ENCODE results near the gene PARD3B. TPM values are rescaled to one million over a fixed set of nuclear protein-coding genes. Genes with fewer than 3 reads are reported as not detected.

PARD3B gene
- total and polyA plus RNA-seq, 2 of the 13 experiments (the other 11 are each of a cell fraction or from before 2014, with no cell fraction given): 0.71 to 2.3 TPM

DNA sequence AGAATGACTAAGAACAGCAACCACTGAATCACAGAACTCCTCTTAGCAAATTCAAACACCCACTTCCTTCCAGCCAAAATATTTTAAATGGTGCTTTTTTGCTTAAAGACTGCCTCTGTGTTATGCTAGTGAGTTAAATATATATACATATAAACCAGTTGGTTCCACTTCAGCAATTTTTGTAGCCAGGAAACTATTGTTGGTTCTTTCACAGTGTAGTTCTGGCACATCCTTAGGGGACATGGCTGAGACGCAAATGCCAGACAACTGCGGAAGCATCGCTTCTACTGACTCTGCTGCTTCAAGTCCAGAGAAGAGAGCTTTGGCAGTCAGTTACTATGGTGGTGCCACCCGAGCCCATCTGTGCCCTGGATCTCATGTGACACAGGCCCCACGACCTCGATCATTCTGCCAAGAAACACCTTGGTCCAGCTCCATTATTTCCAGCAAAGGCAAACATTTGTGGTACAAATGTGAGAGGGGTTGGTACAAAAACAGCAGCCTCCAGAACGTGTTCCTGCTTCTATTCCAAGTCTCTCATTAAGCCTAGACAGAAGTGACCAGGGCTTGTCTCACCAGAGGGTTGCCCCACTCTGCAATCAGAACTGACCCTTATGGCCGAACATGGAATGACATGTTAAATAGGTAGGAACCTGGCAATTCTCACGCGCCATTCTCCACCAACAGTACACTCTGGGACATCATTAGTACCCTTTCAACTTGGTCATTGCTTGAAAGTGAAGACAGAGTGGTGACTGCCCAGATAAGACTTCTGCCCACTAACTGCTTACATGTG, 1019.3 kb downstream of the PARD3B start:
- no peak overlapping the region for H3K4me3 ChIP-seq (replicated peaks in 1 of 3; ENCODE audit: insufficient read depth in 1 of 3, low read depth in 2 of 3, low read length in 3 of 3)
- H3K36me3 ChIP-seq (replicated peaks in 1 of 2; ENCODE audit: control insufficient read depth in 1 of 2, insufficient read depth in 2 of 2, low read length in 2 of 2): no peaks in the 10 kb centered on the region
- intact Hi-C loops (cut with micrococcal nuclease; ENCODE audit: unreplicated experiment) (no loop called here), in situ Hi-C loops (cut with HindIII; ENCODE audit: extremely low pct_ligation_motif_present, low pct_unique_long_range_greater_than_20kb) (no loop called here)
- no peak for FAIRE-seq
- no peaks in the 10 kb centered on the region for H4K20me1 ChIP-seq (ENCODE audit: insufficient read depth, low read length)
- no peaks in the 10 kb centered on the region for H3K79me2 ChIP-seq (ENCODE audit: insufficient read depth, low read length)
- no peaks in the 10 kb centered on the region for H3K27me3 ChIP-seq (ENCODE audit: control insufficient read depth in 1 of 2, insufficient read depth in 2 of 2, low read length in 2 of 2)
- no peaks in the 10 kb centered on the region for H3K9me3 ChIP-seq (ENCODE audit: low read length)
- ATAC-seq: peak; percentile 83
- H3K4me2 ChIP-seq (ENCODE audit: low read depth, low read length): no peak overlapping the region
- 63% methylated on average over 10 of the region's 10 CpGs for WGBS (ENCODE audit: low lambda C conversion rate)
- H3K9ac ChIP-seq (ENCODE audit: insufficient read depth, low read depth, low read length): no peak overlapping the region
- H3K27ac ChIP-seq (ENCODE audit: extremely low read length, insufficient read depth, low read length): no peak overlapping the region
- CTCF ChIA-PET (ENCODE audit: low intra/inter-chr PET ratio, low total read pairs): no interaction called here
- no peak overlapping the region for H2AFZ ChIP-seq (ENCODE audit: low read length)
- H3K4me1 ChIP-seq (ENCODE audit: insufficient read depth, low read length): no peaks in the 10 kb centered on the region
- POLR2A ChIA-PET: no interaction called here
- no TSS peak for BruUV-seq (replicated peaks)
- no peak for DNase-seq (ENCODE audit: low spot score)
- TF ChIP-seq, protein P1, sequence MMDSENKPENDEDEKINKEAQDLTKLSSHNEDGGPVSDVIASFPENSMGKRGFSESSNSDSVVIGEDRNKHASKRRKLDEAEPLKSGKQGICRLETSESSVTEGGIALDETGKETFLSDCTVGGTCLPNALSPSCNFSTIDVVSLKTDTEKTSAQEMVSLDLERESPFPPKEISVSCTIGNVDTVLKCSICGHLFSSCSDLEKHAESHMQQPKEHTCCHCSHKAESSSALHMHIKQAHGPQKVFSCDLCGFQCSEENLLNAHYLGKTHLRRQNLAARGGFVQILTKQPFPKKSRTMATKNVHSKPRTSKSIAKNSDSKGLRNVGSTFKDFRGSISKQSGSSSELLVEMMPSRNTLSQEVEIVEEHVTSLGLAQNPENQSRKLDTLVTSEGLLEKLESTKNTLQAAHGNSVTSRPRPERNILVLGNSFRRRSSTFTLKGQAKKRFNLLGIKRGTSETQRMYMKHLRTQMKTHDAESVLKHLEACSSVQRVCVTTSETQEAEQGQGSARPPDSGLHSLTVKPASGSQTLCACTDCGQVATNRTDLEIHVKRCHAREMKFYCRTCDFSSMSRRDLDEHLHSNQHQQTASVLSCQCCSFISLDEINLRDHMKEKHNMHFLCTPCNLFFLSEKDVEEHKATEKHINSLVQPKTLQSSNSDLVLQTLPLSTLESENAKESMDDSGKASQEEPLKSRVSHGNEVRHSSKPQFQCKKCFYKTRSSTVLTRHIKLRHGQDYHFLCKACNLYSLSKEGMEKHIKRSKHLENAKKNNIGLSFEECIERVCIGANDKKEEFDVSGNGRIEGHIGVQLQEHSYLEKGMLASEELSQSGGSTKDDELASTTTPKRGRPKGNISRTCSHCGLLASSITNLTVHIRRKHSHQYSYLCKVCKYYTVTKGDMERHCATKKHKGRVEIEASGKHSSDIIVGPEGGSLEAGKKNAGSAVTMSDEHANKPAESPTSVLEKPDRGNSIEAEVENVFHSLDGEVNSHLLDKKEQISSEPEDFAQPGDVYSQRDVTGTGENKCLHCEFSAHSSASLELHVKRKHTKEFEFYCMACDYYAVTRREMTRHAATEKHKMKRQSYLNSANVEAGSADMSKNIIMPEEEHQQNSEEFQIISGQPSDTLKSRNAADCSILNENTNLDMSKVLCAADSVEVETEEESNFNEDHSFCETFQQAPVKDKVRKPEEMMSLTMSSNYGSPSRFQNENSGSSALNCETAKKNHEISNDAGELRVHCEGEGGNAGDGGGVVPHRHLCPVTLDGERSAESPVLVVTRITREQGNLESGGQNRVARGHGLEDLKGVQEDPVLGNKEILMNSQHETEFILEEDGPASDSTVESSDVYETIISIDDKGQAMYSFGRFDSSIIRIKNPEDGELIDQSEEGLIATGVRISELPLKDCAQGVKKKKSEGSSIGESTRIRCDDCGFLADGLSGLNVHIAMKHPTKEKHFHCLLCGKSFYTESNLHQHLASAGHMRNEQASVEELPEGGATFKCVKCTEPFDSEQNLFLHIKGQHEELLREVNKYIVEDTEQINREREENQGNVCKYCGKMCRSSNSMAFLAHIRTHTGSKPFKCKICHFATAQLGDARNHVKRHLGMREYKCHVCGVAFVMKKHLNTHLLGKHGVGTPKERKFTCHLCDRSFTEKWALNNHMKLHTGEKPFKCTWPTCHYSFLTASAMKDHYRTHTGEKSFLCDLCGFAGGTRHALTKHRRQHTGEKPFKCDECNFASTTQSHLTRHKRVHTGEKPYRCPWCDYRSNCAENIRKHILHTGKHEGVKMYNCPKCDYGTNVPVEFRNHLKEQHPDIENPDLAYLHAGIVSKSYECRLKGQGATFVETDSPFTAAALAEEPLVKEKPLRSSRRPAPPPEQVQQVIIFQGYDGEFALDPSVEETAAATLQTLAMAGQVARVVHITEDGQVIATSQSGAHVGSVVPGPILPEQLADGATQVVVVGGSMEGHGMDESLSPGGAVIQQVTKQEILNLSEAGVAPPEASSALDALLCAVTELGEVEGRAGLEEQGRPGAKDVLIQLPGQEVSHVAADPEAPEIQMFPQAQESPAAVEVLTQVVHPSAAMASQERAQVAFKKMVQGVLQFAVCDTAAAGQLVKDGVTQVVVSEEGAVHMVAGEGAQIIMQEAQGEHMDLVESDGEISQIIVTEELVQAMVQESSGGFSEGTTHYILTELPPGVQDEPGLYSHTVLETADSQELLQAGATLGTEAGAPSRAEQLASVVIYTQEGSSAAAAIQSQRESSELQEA (CRISPR knock-in tag; IDR thresholded peaks at IDR 0.05; ENCODE audit: not compliant biosample characterization): no peak
- TF ChIP-seq ZNF720 (CRISPR knock-in tag; IDR thresholded peaks at IDR 0.05): no peak
- TF ChIP-seq ZFAT (CRISPR knock-in tag; conservative IDR thresholded peaks at IDR 0.05): no peak
- no peak for TF ChIP-seq MAZ (IDR thresholded peaks at IDR 0.05; ENCODE audit: borderline replicate concordance, low read depth, low read length)
- no peak for TF ChIP-seq MAZ (CRISPR knock-in tag; IDR thresholded peaks at IDR 0.05; ENCODE audit: low read depth)
- TF ChIP-seq, protein P2, sequence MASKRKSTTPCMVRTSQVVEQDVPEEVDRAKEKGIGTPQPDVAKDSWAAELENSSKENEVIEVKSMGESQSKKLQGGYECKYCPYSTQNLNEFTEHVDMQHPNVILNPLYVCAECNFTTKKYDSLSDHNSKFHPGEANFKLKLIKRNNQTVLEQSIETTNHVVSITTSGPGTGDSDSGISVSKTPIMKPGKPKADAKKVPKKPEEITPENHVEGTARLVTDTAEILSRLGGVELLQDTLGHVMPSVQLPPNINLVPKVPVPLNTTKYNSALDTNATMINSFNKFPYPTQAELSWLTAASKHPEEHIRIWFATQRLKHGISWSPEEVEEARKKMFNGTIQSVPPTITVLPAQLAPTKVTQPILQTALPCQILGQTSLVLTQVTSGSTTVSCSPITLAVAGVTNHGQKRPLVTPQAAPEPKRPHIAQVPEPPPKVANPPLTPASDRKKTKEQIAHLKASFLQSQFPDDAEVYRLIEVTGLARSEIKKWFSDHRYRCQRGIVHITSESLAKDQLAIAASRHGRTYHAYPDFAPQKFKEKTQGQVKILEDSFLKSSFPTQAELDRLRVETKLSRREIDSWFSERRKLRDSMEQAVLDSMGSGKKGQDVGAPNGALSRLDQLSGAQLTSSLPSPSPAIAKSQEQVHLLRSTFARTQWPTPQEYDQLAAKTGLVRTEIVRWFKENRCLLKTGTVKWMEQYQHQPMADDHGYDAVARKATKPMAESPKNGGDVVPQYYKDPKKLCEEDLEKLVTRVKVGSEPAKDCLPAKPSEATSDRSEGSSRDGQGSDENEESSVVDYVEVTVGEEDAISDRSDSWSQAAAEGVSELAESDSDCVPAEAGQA (IDR thresholded peaks at IDR 0.05; ENCODE audit: low read depth): no peak
- TF ChIP-seq, protein P2 (CRISPR knock-in tag; IDR thresholded peaks at IDR 0.05; ENCODE audit: borderline replicate concordance): no peak
- no peak for TF ChIP-seq ZFP36 (IDR thresholded peaks at IDR 0.05; ENCODE audit: borderline replicate concordance, low read depth, low read length, partially characterized antibody)

Measured in HepG2 (cell line).